Liver (tissue), 9 donors: ENCODE results near the gene VASP. TPM values are rescaled to one million over a fixed set of nuclear protein-coding genes. Genes with fewer than 3 reads are reported as not detected.
A peak's percentile ranks its signal among the peaks of the same experiment; 100 is the strongest.

ENCODE experiments used
- DNase-seq: peaks from one replicate; pipeline ENCODE4 v3.0.0-alpha.2; 2017; ENCODE audit warnings: low spot score
- H3K27ac ChIP-seq, 2 donors: one replicate each; pipeline ENCODE4 v1.7.0; 2013; ENCODE audit warnings: inconsistent platforms in 2 of 2, low read length in 2 of 2, control low read depth in 1 of 2, low read depth in 1 of 2, mild to moderate bottlenecking in 1 of 2
- H3K27me3 ChIP-seq, 4 donors: one replicate each; pipeline versions ENCODE4 v1.6.1 to v1.7.0; 2013; ENCODE audit warnings: low read length in 3 of 4, inconsistent platforms in 1 of 4, mild to moderate bottlenecking in 1 of 4, moderate library complexity in 1 of 4; ENCODE audit not compliant: control insufficient read depth in 4 of 4, insufficient read depth in 4 of 4
- H3K36me3 ChIP-seq, 4 donors: one replicate each; pipeline versions ENCODE4 v1.6.1 to v1.7.0; 2013; ENCODE audit warnings: low read length in 3 of 4, mild to moderate bottlenecking in 3 of 4, low read depth in 1 of 4, moderate library complexity in 1 of 4; ENCODE audit not compliant: control insufficient read depth in 4 of 4, insufficient read depth in 3 of 4
- H3K4me1 ChIP-seq, 4 donors: one replicate each; pipeline versions ENCODE4 v1.6.1 to v1.7.0; 2013; ENCODE audit warnings: low read length in 3 of 4, mild to moderate bottlenecking in 3 of 4, moderate library complexity in 1 of 4; ENCODE audit not compliant: control insufficient read depth in 4 of 4, insufficient read depth in 4 of 4
- H3K4me3 ChIP-seq, 3 donors: one replicate each; pipeline versions ENCODE4 v1.6.1 to v1.7.0; 2013; ENCODE audit warnings: low read length in 3 of 3, control low read depth in 1 of 3, low read depth in 1 of 3, mild to moderate bottlenecking in 1 of 3
- H3K9ac ChIP-seq, 2 donors: one replicate each; pipeline ENCODE4 v1.7.0; 2013; ENCODE audit warnings: low read length in 2 of 2, mild to moderate bottlenecking in 2 of 2, moderate library complexity in 2 of 2, control low read depth in 1 of 2, low read depth in 1 of 2
- H3K9me3 ChIP-seq, 4 donors: one replicate each; pipeline versions ENCODE4 v1.6.1 to v1.7.0; 2013; ENCODE audit warnings: low read length in 3 of 4; ENCODE audit not compliant: control insufficient read depth in 4 of 4
- ATF3 ChIP-seq: IDR thresholded peaks from 2 replicates; pipeline ENCODE4 v1.6.1; 2016; ENCODE audit warnings: antibody characterized with exemption
- EGR1 ChIP-seq, 2 donors: IDR thresholded peaks; 2 replicates each; pipeline ENCODE4 v1.6.1; 2016 to 2018; ENCODE audit warnings: antibody characterized with exemption in 2 of 2, low read depth in 2 of 2
- FOXA1 ChIP-seq: IDR thresholded peaks from 2 replicates; pipeline ENCODE4 v1.6.1; 2016; ENCODE audit warnings: antibody characterized with exemption
- FOXA2 ChIP-seq: IDR thresholded peaks from 2 replicates; pipeline ENCODE4 v1.6.1; 2016; ENCODE audit warnings: antibody characterized with exemption
- GABPA ChIP-seq, 2 donors: IDR thresholded peaks in 1 of 2; conservative IDR thresholded peaks in 1 of 2; 2 replicates each; pipeline ENCODE4 v1.6.1; 2016; ENCODE audit warnings: antibody characterized with exemption in 2 of 2, mild to moderate bottlenecking in 1 of 2, moderate library complexity in 1 of 2
- HNF4A ChIP-seq, 2 donors: conservative IDR thresholded peaks; 2 replicates each; pipeline ENCODE4 v1.6.1; 2016; ENCODE audit warnings: antibody characterized with exemption in 2 of 2, mild to moderate bottlenecking in 2 of 2
- HNF4G ChIP-seq: IDR thresholded peaks from 2 replicates; pipeline ENCODE4 v1.6.1; 2016; ENCODE audit warnings: antibody characterized with exemption
- JUND ChIP-seq, 2 donors: IDR thresholded peaks; 2 replicates each; pipeline ENCODE4 v1.6.1; 2016; ENCODE audit warnings: antibody characterized with exemption in 2 of 2
- NR2F2 ChIP-seq: IDR thresholded peaks from 2 replicates; pipeline ENCODE4 v1.6.1; 2016; ENCODE audit warnings: antibody characterized with exemption
- RAD21 ChIP-seq, 2 donors: IDR thresholded peaks; 2 replicates each; pipeline ENCODE4 v1.6.1; 2016; ENCODE audit warnings: antibody characterized with exemption in 2 of 2, mild to moderate bottlenecking in 2 of 2
- RXRA ChIP-seq, 2 donors: IDR thresholded peaks; 2 replicates each; pipeline ENCODE4 v1.6.1; 2017 to 2018; ENCODE audit warnings: antibody characterized with exemption in 2 of 2, mild to moderate bottlenecking in 1 of 2
- SP1 ChIP-seq: IDR thresholded peaks from 2 replicates; pipeline ENCODE4 v1.6.1; 2018; ENCODE audit warnings: antibody characterized with exemption, mild to moderate bottlenecking
- TAF1 ChIP-seq: conservative IDR thresholded peaks from 2 replicates; pipeline ENCODE4 v1.6.1; 2016; ENCODE audit warnings: antibody characterized with exemption, mild to moderate bottlenecking
- YY1 ChIP-seq: IDR thresholded peaks from 2 replicates; pipeline ENCODE4 v1.6.1; 2016; ENCODE audit warnings: antibody characterized with exemption, mild to moderate bottlenecking
- WGBS: extraction: QIAGEN DNeasy Blood & Tissue Kit; methylation state at CpG from one replicate; pipeline ENCODE4 v1.1.7; 2013; 5-methylcytosine and 5-hydroxymethylcytosine counted together
- polyA plus RNA-seq, 2 donors: library from polyadenylated mRNA; stranded (reverse) in 1 of 2; unstranded in 1 of 2; fragments of 200-250 nt in 1 of 2; fragments of >200 nt in 1 of 2; fragmentation: Nextera tagmentation in 1 of 2; extraction: Ambion mirVana in 1 of 2; gene quantifications; one replicate each; pipeline versions ENCODE4 v1.2.1 to v1.2.3, GENCODE V29; 2013 to 2015
- total RNA-seq, 2 donors: library from RNA; depleted of rRNA; stranded (reverse); fragments of >200 nt; gene quantifications; one replicate each; pipeline ENCODE4 v1.2.3, GENCODE V29; 2014
- TF ChIP-seq, protein P1 (sequence below): IDR thresholded peaks from 2 replicates; pipeline ENCODE4 v1.6.1; 2016; ENCODE audit warnings: antibody characterized with exemption
- TF ChIP-seq, protein P2 (sequence below): IDR thresholded peaks from 2 replicates; pipeline ENCODE4 v1.6.1; 2016; ENCODE audit warnings: antibody characterized with exemption
- TF ChIP-seq, protein P3 (sequence below): IDR thresholded peaks from 2 replicates; pipeline ENCODE4 v1.6.1; 2016; ENCODE audit warnings: antibody characterized with exemption, mild to moderate bottlenecking
- TF ChIP-seq, protein P4 (sequence below): fragments of 150-350 bp; IDR thresholded peaks from 2 replicates; pipeline ENCODE4 v1.5.1; 2017; ENCODE audit warnings: improper control_type of control experiment, low read depth, low read length; ENCODE audit not compliant: missing input control
- donor health status: healthy.
- donor health status: healthy.
- donor health status: healthy.
- donor health status: healthy.
- donor health status: healthy.

Gene VASP
- total and polyA plus RNA-seq, 4 donors: 7.3 to 29.1 (median 22.7) TPM

- peaks cover 8 to 46% (median 41%) of the 10 kb centered on the region in 4 donors for H3K4me1 ChIP-seq
- H3K27ac ChIP-seq: peak overlapping the region in 1 of 2 donors; percentile 56
- H3K9me3 ChIP-seq: no peaks in the 10 kb centered on the region
- H3K36me3 ChIP-seq: no peaks in the 10 kb centered on the region
- DNase-seq: no peak
- H3K4me3 ChIP-seq: no peak overlapping the region
- H3K27me3 ChIP-seq: no peaks in the 10 kb centered on the region
- H3K9ac ChIP-seq: no peak overlapping the region
- TF ChIP-seq HNF4A (conservative IDR thresholded peaks at IDR 0.05) (no peak), SP1 (no peak), YY1 (no peak), RXRA (IDR thresholded peaks at IDR 0.05) (peak; percentile 6 to 9)
- WGBS: 75% methylated on average over 4 of the region's 4 CpGs
Measured at GRCh38 chr19:45574526-45574925, 67.2 kb downstream of the VASP start.

DNA sequence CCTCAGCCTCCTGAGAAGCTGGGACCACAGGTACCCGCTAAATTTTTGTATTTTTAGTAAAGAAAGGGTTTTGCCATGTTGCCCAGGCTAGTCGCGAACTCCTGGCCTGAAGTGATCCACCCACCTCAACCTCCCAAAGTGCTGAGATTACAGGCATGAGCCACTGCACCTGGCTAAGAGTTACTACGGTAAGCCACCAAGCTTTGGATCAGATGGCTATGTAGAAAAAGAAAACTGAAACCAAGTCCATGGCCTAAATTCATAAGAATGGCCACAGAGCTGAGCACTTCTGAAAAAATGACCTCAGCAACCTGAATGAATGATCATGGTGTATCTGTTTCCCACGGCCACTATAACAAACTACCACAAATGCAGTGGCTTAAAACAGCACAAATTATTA is 67.9 kb downstream of the VASP start:
- Histone ChIP-seq H3K9me3 (no peaks in the 10 kb centered on the region), H3K4me1 (peaks cover 6 to 40% (median 35%) of the 10 kb centered on the region in 4 donors), H3K27ac (peak overlapping the region in 1 of 2 donors; percentile 56), H3K9ac (no peak overlapping the region), H3K4me3 (no peak overlapping the region), H3K27me3 (no peaks in the 10 kb centered on the region), H3K36me3 (no peaks in the 10 kb centered on the region)
- 82% methylated on average over 5 of the region's 5 CpGs for WGBS
- no peak for DNase-seq
- TF ChIP-seq FOXA1 (no peak), SP1 (no peak), EGR1 (IDR thresholded peaks at IDR 0.05; ENCODE audit: low read depth in 2 of 2) (no peak), JUND (IDR thresholded peaks at IDR 0.05) (no peak), RXRA (IDR thresholded peaks at IDR 0.05) (no peak), HNF4A (conservative IDR thresholded peaks at IDR 0.05) (no peak), NR2F2 (no peak), ATF3 (no peak), TAF1 (no peak), FOXA2 (no peak), GABPA (IDR thresholded peaks at IDR 0.05 in 1 of 2, conservative IDR thresholded peaks at IDR 0.05 in 1 of 2) (no peak), HNF4G (no peak), RAD21 (IDR thresholded peaks at IDR 0.05) (no peak), YY1 (no peak)
- TF ChIP-seq, protein P1, sequence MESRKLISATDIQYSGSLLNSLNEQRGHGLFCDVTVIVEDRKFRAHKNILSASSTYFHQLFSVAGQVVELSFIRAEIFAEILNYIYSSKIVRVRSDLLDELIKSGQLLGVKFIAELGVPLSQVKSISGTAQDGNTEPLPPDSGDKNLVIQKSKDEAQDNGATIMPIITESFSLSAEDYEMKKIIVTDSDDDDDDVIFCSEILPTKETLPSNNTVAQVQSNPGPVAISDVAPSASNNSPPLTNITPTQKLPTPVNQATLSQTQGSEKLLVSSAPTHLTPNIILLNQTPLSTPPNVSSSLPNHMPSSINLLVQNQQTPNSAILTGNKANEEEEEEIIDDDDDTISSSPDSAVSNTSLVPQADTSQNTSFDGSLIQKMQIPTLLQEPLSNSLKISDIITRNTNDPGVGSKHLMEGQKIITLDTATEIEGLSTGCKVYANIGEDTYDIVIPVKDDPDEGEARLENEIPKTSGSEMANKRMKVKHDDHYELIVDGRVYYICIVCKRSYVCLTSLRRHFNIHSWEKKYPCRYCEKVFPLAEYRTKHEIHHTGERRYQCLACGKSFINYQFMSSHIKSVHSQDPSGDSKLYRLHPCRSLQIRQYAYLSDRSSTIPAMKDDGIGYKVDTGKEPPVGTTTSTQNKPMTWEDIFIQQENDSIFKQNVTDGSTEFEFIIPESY: no peak
- TF ChIP-seq, protein P2, sequence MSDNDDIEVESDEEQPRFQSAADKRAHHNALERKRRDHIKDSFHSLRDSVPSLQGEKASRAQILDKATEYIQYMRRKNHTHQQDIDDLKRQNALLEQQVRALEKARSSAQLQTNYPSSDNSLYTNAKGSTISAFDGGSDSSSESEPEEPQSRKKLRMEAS: no peak
- TF ChIP-seq, protein P3, sequence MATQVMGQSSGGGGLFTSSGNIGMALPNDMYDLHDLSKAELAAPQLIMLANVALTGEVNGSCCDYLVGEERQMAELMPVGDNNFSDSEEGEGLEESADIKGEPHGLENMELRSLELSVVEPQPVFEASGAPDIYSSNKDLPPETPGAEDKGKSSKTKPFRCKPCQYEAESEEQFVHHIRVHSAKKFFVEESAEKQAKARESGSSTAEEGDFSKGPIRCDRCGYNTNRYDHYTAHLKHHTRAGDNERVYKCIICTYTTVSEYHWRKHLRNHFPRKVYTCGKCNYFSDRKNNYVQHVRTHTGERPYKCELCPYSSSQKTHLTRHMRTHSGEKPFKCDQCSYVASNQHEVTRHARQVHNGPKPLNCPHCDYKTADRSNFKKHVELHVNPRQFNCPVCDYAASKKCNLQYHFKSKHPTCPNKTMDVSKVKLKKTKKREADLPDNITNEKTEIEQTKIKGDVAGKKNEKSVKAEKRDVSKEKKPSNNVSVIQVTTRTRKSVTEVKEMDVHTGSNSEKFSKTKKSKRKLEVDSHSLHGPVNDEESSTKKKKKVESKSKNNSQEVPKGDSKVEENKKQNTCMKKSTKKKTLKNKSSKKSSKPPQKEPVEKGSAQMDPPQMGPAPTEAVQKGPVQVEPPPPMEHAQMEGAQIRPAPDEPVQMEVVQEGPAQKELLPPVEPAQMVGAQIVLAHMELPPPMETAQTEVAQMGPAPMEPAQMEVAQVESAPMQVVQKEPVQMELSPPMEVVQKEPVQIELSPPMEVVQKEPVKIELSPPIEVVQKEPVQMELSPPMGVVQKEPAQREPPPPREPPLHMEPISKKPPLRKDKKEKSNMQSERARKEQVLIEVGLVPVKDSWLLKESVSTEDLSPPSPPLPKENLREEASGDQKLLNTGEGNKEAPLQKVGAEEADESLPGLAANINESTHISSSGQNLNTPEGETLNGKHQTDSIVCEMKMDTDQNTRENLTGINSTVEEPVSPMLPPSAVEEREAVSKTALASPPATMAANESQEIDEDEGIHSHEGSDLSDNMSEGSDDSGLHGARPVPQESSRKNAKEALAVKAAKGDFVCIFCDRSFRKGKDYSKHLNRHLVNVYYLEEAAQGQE: no peak
- TF ChIP-seq, protein P4, sequence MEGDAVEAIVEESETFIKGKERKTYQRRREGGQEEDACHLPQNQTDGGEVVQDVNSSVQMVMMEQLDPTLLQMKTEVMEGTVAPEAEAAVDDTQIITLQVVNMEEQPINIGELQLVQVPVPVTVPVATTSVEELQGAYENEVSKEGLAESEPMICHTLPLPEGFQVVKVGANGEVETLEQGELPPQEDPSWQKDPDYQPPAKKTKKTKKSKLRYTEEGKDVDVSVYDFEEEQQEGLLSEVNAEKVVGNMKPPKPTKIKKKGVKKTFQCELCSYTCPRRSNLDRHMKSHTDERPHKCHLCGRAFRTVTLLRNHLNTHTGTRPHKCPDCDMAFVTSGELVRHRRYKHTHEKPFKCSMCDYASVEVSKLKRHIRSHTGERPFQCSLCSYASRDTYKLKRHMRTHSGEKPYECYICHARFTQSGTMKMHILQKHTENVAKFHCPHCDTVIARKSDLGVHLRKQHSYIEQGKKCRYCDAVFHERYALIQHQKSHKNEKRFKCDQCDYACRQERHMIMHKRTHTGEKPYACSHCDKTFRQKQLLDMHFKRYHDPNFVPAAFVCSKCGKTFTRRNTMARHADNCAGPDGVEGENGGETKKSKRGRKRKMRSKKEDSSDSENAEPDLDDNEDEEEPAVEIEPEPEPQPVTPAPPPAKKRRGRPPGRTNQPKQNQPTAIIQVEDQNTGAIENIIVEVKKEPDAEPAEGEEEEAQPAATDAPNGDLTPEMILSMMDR: no peak

Other genes starting within 250 kb of the VASP start
- gene CKM, start 184.6 kb upstream of the VASP start, total RNA-seq: under 1 TPM; 0.17 to 0.37 TPM
- gene CKM, start 184.6 kb upstream of the VASP start, polyA plus RNA-seq: under 1 TPM in 1 of 2 donors, not detected in 1; 0.05 TPM
- 1 to 10 TPM in 1 of 2 donors, under 1 TPM in 1; 0.08 to 1.3 TPM for gene KLC3, start 166.7 kb upstream of the VASP start, total RNA-seq
- gene KLC3, start 166.7 kb upstream of the VASP start, polyA plus RNA-seq: under 1 TPM in 1 of 2 donors, not detected in 1; 0.08 TPM
- gene ERCC2, start 136.9 kb upstream of the VASP start, total RNA-seq: 1 to 10 TPM; 8.3 to 8.7 TPM
- gene ERCC2, start 136.9 kb upstream of the VASP start, polyA plus RNA-seq: 1 to 10 TPM; 3.3 to 8.2 TPM
- 1 to 10 TPM in 1 of 2 donors, under 1 TPM in 1; 0.51 to 6.5 TPM for gene PPP1R13L, start 102.4 kb upstream of the VASP start, total RNA-seq
- 1 to 10 TPM; 3.3 to 7.7 TPM for gene PPP1R13L, start 102.4 kb upstream of the VASP start, polyA plus RNA-seq
- 1 to 10 TPM; 1.9 TPM for gene POLR1G, start 100.8 kb upstream of the VASP start, total RNA-seq
- gene POLR1G, start 100.8 kb upstream of the VASP start, polyA plus RNA-seq: 1 to 10 TPM; 1.1 to 2.4 TPM
- 10 to 100 TPM; 19.3 to 24.7 TPM for gene ERCC1, start 83.6 kb upstream of the VASP start, total RNA-seq
- gene ERCC1, start 83.6 kb upstream of the VASP start, polyA plus RNA-seq: 10 to 100 TPM; 19.2 to 28.7 TPM
- gene FOSB, start 39.5 kb upstream of the VASP start, total RNA-seq: 1 to 10 TPM in 1 of 2 donors, under 1 TPM in 1; 0.28 to 1.3 TPM
- under 1 TPM; 0.18 to 0.51 TPM for gene FOSB, start 39.5 kb upstream of the VASP start, polyA plus RNA-seq
- gene RTN2, start 10.4 kb upstream of the VASP start, total RNA-seq: 1 to 10 TPM; 1.0 to 1.6 TPM
- 1 to 10 TPM; 1.3 to 3.5 TPM for gene RTN2, start 10.4 kb upstream of the VASP start, polyA plus RNA-seq
- gene PPM1N, start 9.0 kb upstream of the VASP start, total RNA-seq: 1 to 10 TPM in 1 of 2 donors, under 1 TPM in 1; 0.17 to 1.5 TPM
- under 1 TPM; 0.45 to 0.49 TPM for gene PPM1N, start 9.0 kb upstream of the VASP start, polyA plus RNA-seq
- gene OPA3, start 77.3 kb downstream of the VASP start, total RNA-seq: 1 to 10 TPM; 3.8 to 6.7 TPM
- gene OPA3, start 77.3 kb downstream of the VASP start, polyA plus RNA-seq: 1 to 10 TPM; 5.8 to 9.4 TPM
- under 1 TPM; 0.37 to 0.84 TPM for gene GPR4, start 94.7 kb downstream of the VASP start, total RNA-seq
- gene GPR4, start 94.7 kb downstream of the VASP start, polyA plus RNA-seq: 1 to 10 TPM; 1.1 to 1.9 TPM
- gene EML2, start 131.9 kb downstream of the VASP start, total RNA-seq: 1 to 10 TPM; 8.5 to 9.5 TPM
- 10 to 100 TPM in 1 of 2 donors, 1 to 10 TPM in 1; 1.1 to 10.4 TPM for gene EML2, start 131.9 kb downstream of the VASP start, polyA plus RNA-seq
- under 1 TPM; 0.05 to 0.50 TPM for gene GIPR, start 160.7 kb downstream of the VASP start, total RNA-seq
- gene GIPR, start 160.7 kb downstream of the VASP start, polyA plus RNA-seq: under 1 TPM; 0.06 to 0.08 TPM
- gene SNRPD2, start 184.5 kb downstream of the VASP start, total RNA-seq: 10 to 100 TPM; 38.6 to 71.9 TPM
- gene SNRPD2, start 184.5 kb downstream of the VASP start, polyA plus RNA-seq: 100 to 1,000 TPM; 109 to 175 TPM
- gene QPCTL, start 185.2 kb downstream of the VASP start, total RNA-seq: 1 to 10 TPM; 3.7 to 6.1 TPM
- 1 to 10 TPM; 2.9 to 4.5 TPM for gene QPCTL, start 185.2 kb downstream of the VASP start, polyA plus RNA-seq
- gene FBXO46, start 223.4 kb downstream of the VASP start, total RNA-seq: 1 to 10 TPM; 2.9 to 4.2 TPM
- 1 to 10 TPM; 1.2 to 4.5 TPM for gene FBXO46, start 223.4 kb downstream of the VASP start, polyA plus RNA-seq
- not detected for gene MEIOSIN, start 226.0 kb downstream of the VASP start, total RNA-seq
- not detected for gene MEIOSIN, start 226.0 kb downstream of the VASP start, polyA plus RNA-seq